HG03060 (cell line): Measurements from ENCODE around the gene UNC93B1.
"Not testable (repeated sequence)": the region's sequence is repeated elsewhere in the genome, so short reads cannot be mapped to it uniquely, and the experiment has no call there.

ENCODE experiments used
- ATAC-seq: cut with Tn5 transposase; IDR thresholded peaks from one replicate; pipeline ENCODE4 v1.9.1; 2021; ENCODE audit warnings: low read depth, moderate number of reproducible peaks; ENCODE audit not compliant: unreplicated experiment

UNC93B1 gene

GRCh38 chr11:68010090-68011041 lies 6.5 kb upstream of the UNC93B1 start, which contains the start of gene ALDH3B1:
ALDH3B1 (plus strand) TSS chr11:68010327; CDS start chr11:68015298, 4,971 bp downstream.
- ATAC-seq, result no peak

GRCh38 chr11:68009391-68010089 lies 5.6 kb upstream of the UNC93B1 start:
- no peak for ATAC-seq

- ATAC-seq, result no peak
Measured at GRCh38 chr11:68008381-68009337, 4.8 kb upstream of the UNC93B1 start.

GRCh38 chr11:68007498-68008380 lies 3.8 kb upstream of the UNC93B1 start:
- no peak for ATAC-seq

GRCh38 chr11:68006606-68007166 lies 2.8 kb upstream of the UNC93B1 start:
- ATAC-seq, result no peak

GRCh38 chr11:68004551-68005335 lies 846 bp upstream of the UNC93B1 start:
- ATAC-seq, result no peak

- ATAC-seq, result no peak
Measured at GRCh38 chr11:68002938-68003845, 705 bp downstream of the UNC93B1 start.

- no peak for ATAC-seq
Measured at GRCh38 chr11:68002575-68002937, 1.3 kb downstream of the UNC93B1 start.

GRCh38 chr11:67999704-68000103 lies 4.2 kb downstream of the UNC93B1 start:
- ATAC-seq, result no peak

- no peak for ATAC-seq
Measured at GRCh38 chr11:67999201-67999629, 4.7 kb downstream of the UNC93B1 start.

GRCh38 chr11:67998150-67999045 lies 5.5 kb downstream of the UNC93B1 start:
- ATAC-seq, result no peak

GRCh38 chr11:67997475-67997921 lies 6.4 kb downstream of the UNC93B1 start:
- ATAC-seq, result no peak

GRCh38 chr11:67996622-67997474 lies 7.0 kb downstream of the UNC93B1 start:
- ATAC-seq, result no peak

- ATAC-seq, result no peak
Measured at GRCh38 chr11:67996051-67996450, 7.8 kb downstream of the UNC93B1 start.

GRCh38 chr11:67995579-67995978 lies 8.3 kb downstream of the UNC93B1 start:
- ATAC-seq, result not testable (repeated sequence)
